Measurements from ENCODE around the gene PRDX2.

- TF ChIP-seq CTCF (conservative IDR thresholded peaks at IDR 0.05; ENCODE audit: low read depth, low read length) (no peak), EZH2 (IDR thresholded peaks at IDR 0.05; ENCODE audit: borderline replicate concordance, low read depth, low read length, poor library complexity, severe bottlenecking) (no peak)
Measured at GRCh38 chr19:12804051-12804450, 2.5 kb upstream of the PRDX2 start.

Data from A673 (cell line).